ENCODE measurements around the gene DNAAF2. TPM values are rescaled to one million over a fixed set of nuclear protein-coding genes. Genes with fewer than 3 reads are reported as not detected.

DNAAF2 gene
- total and polyA plus RNA-seq, 4 donors: 4.4 to 12.3 (median 9.9) TPM

DNA sequence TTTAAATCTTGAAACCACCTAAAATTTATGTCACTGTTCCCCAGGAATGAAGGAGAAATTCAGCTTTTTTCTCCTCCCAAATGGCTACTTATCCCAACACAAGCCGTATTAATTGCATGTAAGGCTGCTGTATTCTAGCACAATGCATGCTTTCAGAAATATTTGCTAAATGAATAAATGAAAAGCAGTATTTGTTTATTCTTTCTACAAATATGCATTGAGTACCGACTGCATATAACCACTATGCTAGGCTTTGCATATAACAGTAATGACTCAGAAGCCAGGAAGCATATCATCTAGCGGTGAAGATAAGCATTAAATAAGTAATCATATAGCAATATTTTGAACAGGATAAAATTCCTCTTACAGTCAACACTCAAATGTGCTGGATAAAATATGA is 42.0 kb downstream of the DNAAF2 start:
- WGBS, 2 donors: 82 to 85% methylated on average over 3 of the region's 3 CpGs
- TF ChIP-seq, protein P1, sequence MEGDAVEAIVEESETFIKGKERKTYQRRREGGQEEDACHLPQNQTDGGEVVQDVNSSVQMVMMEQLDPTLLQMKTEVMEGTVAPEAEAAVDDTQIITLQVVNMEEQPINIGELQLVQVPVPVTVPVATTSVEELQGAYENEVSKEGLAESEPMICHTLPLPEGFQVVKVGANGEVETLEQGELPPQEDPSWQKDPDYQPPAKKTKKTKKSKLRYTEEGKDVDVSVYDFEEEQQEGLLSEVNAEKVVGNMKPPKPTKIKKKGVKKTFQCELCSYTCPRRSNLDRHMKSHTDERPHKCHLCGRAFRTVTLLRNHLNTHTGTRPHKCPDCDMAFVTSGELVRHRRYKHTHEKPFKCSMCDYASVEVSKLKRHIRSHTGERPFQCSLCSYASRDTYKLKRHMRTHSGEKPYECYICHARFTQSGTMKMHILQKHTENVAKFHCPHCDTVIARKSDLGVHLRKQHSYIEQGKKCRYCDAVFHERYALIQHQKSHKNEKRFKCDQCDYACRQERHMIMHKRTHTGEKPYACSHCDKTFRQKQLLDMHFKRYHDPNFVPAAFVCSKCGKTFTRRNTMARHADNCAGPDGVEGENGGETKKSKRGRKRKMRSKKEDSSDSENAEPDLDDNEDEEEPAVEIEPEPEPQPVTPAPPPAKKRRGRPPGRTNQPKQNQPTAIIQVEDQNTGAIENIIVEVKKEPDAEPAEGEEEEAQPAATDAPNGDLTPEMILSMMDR (IDR thresholded peaks at IDR 0.05; ENCODE audit: control extremely low read depth, extremely low read depth): no peak
- Histone ChIP-seq H3K4me1 (ENCODE audit: control insufficient read depth in 5 of 5, insufficient read depth in 5 of 5, low read length in 5 of 5) (peaks cover 1 to 17% (median 10%) of the 10 kb centered on the region in 5 donors), H3K36me3 (ENCODE audit: control insufficient read depth in 4 of 4, insufficient read depth in 4 of 4, low read length in 4 of 4) (no peaks in the 10 kb centered on the region), H3K27ac (ENCODE audit: low read depth in 1 of 2, low read length in 1 of 2) (no peak overlapping the region), H3K4me3 (no peak overlapping the region), H3K9ac (ENCODE audit: insufficient read depth in 1 of 2, low read length in 2 of 2) (no peak overlapping the region), H3K27me3 (ENCODE audit: control insufficient read depth in 3 of 3, insufficient read depth in 3 of 3, low read length in 2 of 3) (no peaks in the 10 kb centered on the region), H3K9me3 (ENCODE audit: control insufficient read depth in 4 of 4, insufficient read depth in 3 of 4, low read length in 3 of 4) (no peaks in the 10 kb centered on the region)
- DNase-seq: no peak
- no peak for ATAC-seq (ENCODE audit: insufficient read depth, low FRiP score)

DNA sequence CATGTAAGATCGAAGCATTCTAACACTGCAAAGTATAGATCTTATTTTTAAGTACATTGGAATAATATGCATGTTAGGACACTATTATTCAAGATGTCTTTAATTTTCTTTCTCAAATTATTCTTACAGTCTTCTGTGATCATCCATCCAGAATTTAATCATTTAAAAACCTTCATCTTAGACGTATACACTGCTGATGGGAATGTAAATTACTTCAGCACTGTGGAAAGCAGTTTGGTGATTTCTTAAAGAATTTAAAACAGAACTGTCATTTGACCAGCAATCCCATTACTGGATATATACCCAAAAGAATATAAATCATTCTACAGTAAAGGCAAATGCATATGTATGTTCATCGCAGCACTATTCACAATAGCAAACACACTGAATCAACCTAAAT is 45.7 kb downstream of the DNAAF2 start:
- no peaks in the 10 kb centered on the region for H3K9me3 ChIP-seq (ENCODE audit: control insufficient read depth in 4 of 4, insufficient read depth in 3 of 4, low read length in 3 of 4)
- no peak overlapping the region for H3K4me3 ChIP-seq
- ATAC-seq (ENCODE audit: insufficient read depth, low FRiP score) (no peak), DNase-seq (no peak)
- TF ChIP-seq, protein P1 (IDR thresholded peaks at IDR 0.05; ENCODE audit: control extremely low read depth, extremely low read depth): no peak
- H3K4me1 ChIP-seq (ENCODE audit: control insufficient read depth in 5 of 5, insufficient read depth in 5 of 5, low read length in 5 of 5): peaks cover under 1 to 17% (median 6%) of the 10 kb centered on the region in 5 donors
- no peak overlapping the region for H3K27ac ChIP-seq (ENCODE audit: low read depth in 1 of 2, low read length in 1 of 2)
- H3K9ac ChIP-seq (ENCODE audit: insufficient read depth in 1 of 2, low read length in 2 of 2): no peak overlapping the region
- peaks cover 0 to 2% (median under 1%) of the 10 kb centered on the region in 4 donors for H3K36me3 ChIP-seq (ENCODE audit: control insufficient read depth in 4 of 4, insufficient read depth in 4 of 4, low read length in 4 of 4)
- H3K27me3 ChIP-seq (ENCODE audit: control insufficient read depth in 3 of 3, insufficient read depth in 3 of 3, low read length in 2 of 3): no peaks in the 10 kb centered on the region
- 91 to 94% methylated on average over 3 of the region's 3 CpGs for WGBS, 2 donors

DNA sequence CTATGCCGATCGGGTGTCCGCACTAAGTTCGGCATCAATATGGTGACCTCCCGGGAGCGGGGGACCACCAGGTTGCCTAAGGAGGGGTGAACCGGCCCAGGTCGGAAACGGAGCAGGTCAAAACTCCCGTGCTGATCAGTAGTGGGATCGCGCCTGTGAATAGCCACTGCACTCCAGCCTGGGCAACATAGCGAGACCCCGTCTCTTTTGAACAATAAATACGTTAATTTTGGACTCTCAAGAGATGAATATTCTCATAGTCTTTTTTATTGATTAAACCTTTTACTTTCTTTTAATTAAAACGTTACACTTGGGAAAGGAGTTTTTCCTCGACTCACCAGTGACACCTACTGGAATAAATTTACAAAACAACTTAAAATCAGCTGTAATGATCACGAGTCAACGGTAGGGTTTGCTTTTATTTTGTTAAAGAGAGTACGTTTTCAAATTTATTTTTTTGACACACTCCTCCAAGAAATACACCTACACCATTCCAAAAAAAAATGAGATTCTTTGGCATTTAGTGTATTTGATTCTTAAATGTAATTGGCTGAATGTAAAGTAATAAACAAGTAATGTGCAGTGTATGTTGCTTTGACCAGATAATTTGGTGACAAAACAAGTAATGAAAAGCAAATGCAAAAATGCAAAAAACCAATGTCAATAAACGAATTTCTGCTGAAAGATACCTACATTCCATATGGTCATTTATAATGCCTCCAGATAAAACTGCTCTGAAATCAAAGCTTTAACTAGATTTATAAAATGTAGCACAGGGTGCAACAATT is 48.2 kb downstream of the DNAAF2 start:
- TF ChIP-seq, protein P1 (IDR thresholded peaks at IDR 0.05; ENCODE audit: control extremely low read depth, extremely low read depth): peak; percentile 69
- 1 to 3% methylated on average over 11 to 12 of the region's 21 CpGs for WGBS, 2 donors
- peak; percentile 54 to 88 (median 82) for DNase-seq
- peaks cover 0 to 19% (median 9%) of the 10 kb centered on the region in 5 donors for H3K4me1 ChIP-seq (ENCODE audit: control insufficient read depth in 5 of 5, insufficient read depth in 5 of 5, low read length in 5 of 5)
- H3K4me3 ChIP-seq: no peak overlapping the region
- peak overlapping the region; percentile 17 to 58 for H3K9ac ChIP-seq (ENCODE audit: insufficient read depth in 1 of 2, low read length in 2 of 2)
- H3K36me3 ChIP-seq (ENCODE audit: control insufficient read depth in 4 of 4, insufficient read depth in 4 of 4, low read length in 4 of 4): peaks cover 9 to 20% (median 15%) of the 10 kb centered on the region in 4 donors
- no peaks in the 10 kb centered on the region for H3K9me3 ChIP-seq (ENCODE audit: control insufficient read depth in 4 of 4, insufficient read depth in 3 of 4, low read length in 3 of 4)
- peak; percentile 61 for ATAC-seq (ENCODE audit: insufficient read depth, low FRiP score)
- no peaks in the 10 kb centered on the region for H3K27me3 ChIP-seq (ENCODE audit: control insufficient read depth in 3 of 3, insufficient read depth in 3 of 3, low read length in 2 of 3)
- H3K27ac ChIP-seq (ENCODE audit: low read depth in 1 of 2, low read length in 1 of 2): peak overlapping the region; percentile 69 to 81

Data from lung (tissue), 12 donors.